Endothelial cell of umbilical vein (primary cell): Measurements from ENCODE around the gene ATP13A2. TPM values are rescaled to one million over a fixed set of nuclear protein-coding genes. Genes with fewer than 3 reads are reported as not detected.

ENCODE experiments used
- BruUV-seq: library from RNA; stranded (reverse); fragments of 400-500 nt; replicated peaks from 2 replicates; lab custom pipeline; 2021; lab: Mats Ljungman, UMichigan
- CTCF ChIA-PET: fragments of 300-600, 350-600 bp; sonication (Branson Sonifier 250); formaldehyde crosslinking; loops from one replicate; lab custom pipeline; 2021; ENCODE audit warnings: antibody characterized with exemption, inconsistent platforms; lab: Charles Lee
- POLR2A ChIA-PET: fragments of 300-600, 350-600 bp; sonication (Branson Sonifier 250); formaldehyde crosslinking; loops from one replicate; lab custom pipeline; 2021; ENCODE audit warnings: antibody characterized with exemption, inconsistent platforms; lab: Charles Lee
- DNase-seq: peaks from one replicate; pipeline ENCODE4 v3.0.0-alpha.2; 2011; ENCODE audit warnings: low read depth, low spot score
- FAIRE-seq: peaks from 2 replicates; lab custom pipeline; 2011; peaks lifted over from hg19 to GRCh38; lab: Jason Lieb, UNC
- H2AFZ ChIP-seq: 2 replicates; pipeline ENCODE4 v1.6.0; 2012; ENCODE audit warnings: low read depth, low read length, control low read depth, inconsistent platforms
- H3K27ac ChIP-seq: 2 replicates; pipeline ENCODE4 v1.5.1; 2011; ENCODE audit warnings: low read depth, mild to moderate bottlenecking, control low read depth, low read length, moderate library complexity; ENCODE audit not compliant: insufficient read depth
- H3K27me3 ChIP-seq, 2 experiments: 2 replicates each; pipeline versions ENCODE4 v1.6.0 to v1.6.1; 2011; ENCODE audit warnings: low read length in 2 of 2, mixed read lengths in 1 of 2; ENCODE audit not compliant: control insufficient read depth in 2 of 2, insufficient read depth in 2 of 2
- H3K36me3 ChIP-seq, 2 experiments: 2 replicates in 1 of 2; 3 replicates in 1 of 2; pipeline ENCODE4 v1.5.1; 2011; ENCODE audit warnings: low read length in 2 of 2, mild to moderate bottlenecking in 1 of 2, moderate library complexity in 1 of 2; ENCODE audit not compliant: control insufficient read depth in 2 of 2, insufficient read depth in 2 of 2; ENCODE audit errors: extremely low read depth in 1 of 2
- H3K4me1 ChIP-seq: 3 replicates; pipeline ENCODE4 v1.5.1; 2011; ENCODE audit warnings: mild to moderate bottlenecking, low read length; ENCODE audit not compliant: control insufficient read depth, insufficient read depth; ENCODE audit errors: extremely low read depth
- H3K4me2 ChIP-seq: 2 replicates; pipeline ENCODE4 v1.6.1; 2011; ENCODE audit warnings: low read length, control low read depth, mixed read lengths; ENCODE audit not compliant: insufficient read depth
- H3K4me3 ChIP-seq, 3 experiments: fragments of 200-600 bp in 1 of 3; sonication (generic), shearing (Covaris generic) in 1 of 3; replicated peaks in 1 of 3; 2 replicates each; pipeline ENCODE4 v1.5.1; 2011 to 2016; ENCODE audit warnings: control low read depth in 3 of 3, low read length in 3 of 3, mild to moderate bottlenecking in 2 of 3, inconsistent platforms in 1 of 3, low read depth in 1 of 3, moderate library complexity in 1 of 3; ENCODE audit not compliant: insufficient read depth in 1 of 3
- H3K79me2 ChIP-seq: 2 replicates; pipeline ENCODE4 v1.6.0; 2012; ENCODE audit warnings: low read length, inconsistent platforms; ENCODE audit not compliant: control insufficient read depth, insufficient read depth
- H3K9ac ChIP-seq: replicated peaks from 2 replicates; pipeline ENCODE3; 2011; ENCODE audit warnings: low read length, control low read depth; ENCODE audit not compliant: insufficient read depth; ENCODE audit errors: extremely low read depth
- H3K9me1 ChIP-seq: replicated peaks from 3 replicates; pipeline ENCODE4 v1.6.0; 2011; ENCODE audit warnings: mild to moderate bottlenecking, low read length; ENCODE audit not compliant: control insufficient read depth, insufficient read depth; ENCODE audit errors: extremely low read depth
- H3K9me3 ChIP-seq: replicated peaks from 2 replicates; pipeline ENCODE4 v1.5.1; 2012; ENCODE audit warnings: low read length, inconsistent platforms; ENCODE audit not compliant: control insufficient read depth, insufficient read depth
- H4K20me1 ChIP-seq: replicated peaks from 2 replicates; pipeline ENCODE3; 2011; ENCODE audit warnings: mild to moderate bottlenecking, low read length; ENCODE audit not compliant: control insufficient read depth, insufficient read depth; ENCODE audit errors: extremely low read depth
- CTCF ChIP-seq, 2 donors: IDR thresholded peaks; 1 replicate in 1 of 2; 2 replicates in 1 of 2; pipeline ENCODE4 v1.5.1; 2011; ENCODE audit warnings: low read length in 2 of 2, mild to moderate bottlenecking in 2 of 2, moderate library complexity in 2 of 2, control low read depth in 1 of 2, inconsistent platforms in 1 of 2, low read depth in 1 of 2; ENCODE audit not compliant: insufficient read depth in 1 of 2; ENCODE audit errors: extremely low read depth in 1 of 2
- EZH2 ChIP-seq: IDR thresholded peaks from 2 replicates; pipeline ENCODE4 v1.6.1; 2012; ENCODE audit warnings: borderline replicate concordance, low read depth, mild to moderate bottlenecking, moderate library complexity, low read length, inconsistent platforms; ENCODE audit not compliant: severe bottlenecking
- FOS ChIP-seq: IDR thresholded peaks from 2 replicates; pipeline ENCODE4 v1.6.1; 2011; ENCODE audit warnings: mild to moderate bottlenecking, low read length, moderate library complexity, borderline replicate concordance; ENCODE audit not compliant: insufficient read depth
- JUN ChIP-seq: IDR thresholded peaks from 2 replicates; pipeline ENCODE4 v1.6.1; 2011; ENCODE audit warnings: borderline replicate concordance, low read depth; ENCODE audit not compliant: insufficient read length, insufficient read depth
- MYC ChIP-seq: IDR thresholded peaks from one replicate; pipeline ENCODE4 v1.6.1; 2011; ENCODE audit warnings: mild to moderate bottlenecking, low read depth, low read length
- POLR2A ChIP-seq: IDR thresholded peaks from 2 replicates; pipeline ENCODE4 v1.6.1; 2012; ENCODE audit warnings: low read depth, mild to moderate bottlenecking, control low read depth, low read length
- POLR2AphosphoS5 ChIP-seq: IDR thresholded peaks from 2 replicates; pipeline ENCODE4 v1.6.1; 2012; ENCODE audit warnings: low read depth, mild to moderate bottlenecking, control low read depth, low read length, moderate library complexity; ENCODE audit not compliant: insufficient read depth
- dilution Hi-C: fragments of 300-500 bp; cut with MboI; formaldehyde crosslinking; loops from one replicate; pipeline ENCODE4 v1.15.0; 2019; ENCODE audit warnings: low sequenced_read_pairs; ENCODE audit not compliant: extremely low pct_ligation_motif_present
- intact Hi-C: fragments of 100-400 bp; cut with micrococcal nuclease; formaldehyde crosslinking; loops from one replicate; pipeline ENCODE4 v1.10.0; 2022
- polyA plus RNA-seq, 4 experiments: library from polyadenylated mRNA; depleted of rRNA in 3 of 4; stranded (reverse) in 3 of 4; unstranded in 1 of 4; fragments of >200 nt; gene quantifications; 2 replicates each; pipeline versions ENCODE4 v1.2.1 to v1.2.3, GENCODE V29; 2011 to 2012; ENCODE audit warnings: missing spikeins in 1 of 4
- total RNA-seq: library from RNA; stranded (reverse); gene quantifications from 2 replicates; pipeline ENCODE4 v1.2.3, GENCODE V29; 2021

Gene ATP13A2
- total and polyA plus RNA-seq, 2 donors (not counting 3 experiments of a cell fraction or from before 2014, with no cell fraction given), result 44.9 to 60.6 TPM

GRCh38 chr1:16982902-16983301, 28.8 kb downstream of the ATP13A2 start:
- CTCF ChIA-PET, result interaction anchor here (1.4 to 1.6 kb wide), 2 partner anchors 22 to 27 kb away, joined by 3 to 5 read pairs; no protein-coding TSS in a partner anchor
- no peaks in the 10 kb centered on the region for H3K9me1 ChIP-seq
- no peak overlapping the region for H3K4me3 ChIP-seq
- FAIRE-seq, result no peak
- H3K27ac ChIP-seq, result no peak overlapping the region
- TF ChIP-seq EZH2, result no peak
- TF ChIP-seq FOS, result no peak
- TF ChIP-seq MYC, result no peak
- no peak for TF ChIP-seq POLR2AphosphoS5
- TF ChIP-seq POLR2A, result no peak
- TF ChIP-seq JUN, result no peak
- no peak overlapping the region for H2AFZ ChIP-seq
- H3K4me1 ChIP-seq, result peaks cover 24% of the 10 kb centered on the region
- DNase-seq, result no peak
- no peaks in the 10 kb centered on the region for H4K20me1 ChIP-seq
- H3K36me3 ChIP-seq, result peaks cover 0 to 5% of the 10 kb centered on the region in 2 experiments
- dilution Hi-C loops, result no loop called here
- intact Hi-C loops, result no loop called here
- no peaks in the 10 kb centered on the region for H3K9me3 ChIP-seq
- no TSS peak for BruUV-seq
- H3K79me2 ChIP-seq, result no peaks in the 10 kb centered on the region
- no peaks in the 10 kb centered on the region for H3K27me3 ChIP-seq
- H3K9ac ChIP-seq, result no peak overlapping the region
- no peak overlapping the region for H3K4me2 ChIP-seq
- POLR2A ChIA-PET, result no interaction called here

- H2AFZ ChIP-seq, result no peak overlapping the region
- intact Hi-C loops, result no loop called here
- H3K9ac ChIP-seq, result no peak overlapping the region
These were observed 30.4 kb downstream of the ATP13A2 start for GRCh38 chr1:16981269-16981849.

More at GRCh38 chr1:16981269-16981849, 30.4 kb downstream of the ATP13A2 start:
- Histone ChIP-seq H3K4me1 (peaks cover 24% of the 10 kb centered on the region), H3K27ac (no peak overlapping the region), H4K20me1 (no peaks in the 10 kb centered on the region), H3K9me1 (no peaks in the 10 kb centered on the region), H3K9me3 (no peaks in the 10 kb centered on the region), H3K36me3 (peaks cover 0 to 14% of the 10 kb centered on the region in 2 experiments), H3K79me2 (no peaks in the 10 kb centered on the region), H3K4me2 (no peak overlapping the region), H3K27me3 (no peaks in the 10 kb centered on the region), H3K4me3 (no peak overlapping the region)
- TF ChIP-seq CTCF (IDR thresholded peaks at IDR 0.05; ENCODE audit: extremely low read depth in 1 of 2, insufficient read depth in 1 of 2, low read depth in 1 of 2, low read length in 2 of 2) (no peak), FOS (peak; percentile 35)
- DNase-seq (no peak), FAIRE-seq (no peak)
- dilution Hi-C loops, result no loop called here
- ChIA-PET CTCF (interaction anchor here (1.1 to 4.5 kb wide), 4 partner anchors 14 to 29 kb away, joined by 3 to 25 read pairs (median 4); no protein-coding TSS in a partner anchor), POLR2A (interaction anchor here (0.7 kb wide), 1 partner anchor 18 kb away, joined by 5 read pairs; no protein-coding TSS in a partner anchor)
- no TSS peak for BruUV-seq
